Middle frontal gyrus (tissue), 1 donor: ENCODE results near the gene RITA1.
A peak's percentile ranks its signal among the peaks of the same experiment; 100 is the strongest.

Source experiments
- DNase-seq: peaks from one replicate; pipeline ENCODE4 v3.0.0-alpha.2; 2015; ENCODE audit warnings: low spot score; ENCODE audit errors: extremely low spot score

RITA1 gene

GRCh38 chr12:113174461-113175384, 10.8 kb upstream of the RITA1 start:
- DNase-seq, result peak; percentile 51

DNA sequence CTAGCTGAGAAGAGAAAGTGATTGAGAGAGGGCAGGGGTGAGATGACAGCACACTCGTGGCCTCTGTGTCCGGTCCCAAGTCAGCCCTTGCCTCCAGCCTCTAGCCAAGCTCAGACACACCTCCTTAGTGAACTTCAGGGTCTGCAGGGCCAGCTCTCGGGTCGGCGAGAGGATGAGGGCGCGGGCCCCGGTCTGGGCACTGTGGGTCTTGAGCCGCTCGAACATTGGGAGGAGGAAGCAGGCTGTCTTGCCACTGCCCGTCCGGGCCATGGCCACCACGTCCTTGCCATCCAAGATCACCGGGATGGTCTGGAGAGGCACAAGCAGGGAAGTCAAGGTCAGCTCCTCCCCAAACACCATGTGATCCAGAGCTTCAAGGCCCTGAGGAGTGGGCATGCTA, 6.5 kb upstream of the RITA1 start:
- DNase-seq, result no peak

- no peak for DNase-seq
These were observed 5.2 kb upstream of the RITA1 start for GRCh38 chr12:113180333-113180732.

- no peak for DNase-seq
These were observed 3.5 kb upstream of the RITA1 start for GRCh38 chr12:113181975-113182374.

DNA sequence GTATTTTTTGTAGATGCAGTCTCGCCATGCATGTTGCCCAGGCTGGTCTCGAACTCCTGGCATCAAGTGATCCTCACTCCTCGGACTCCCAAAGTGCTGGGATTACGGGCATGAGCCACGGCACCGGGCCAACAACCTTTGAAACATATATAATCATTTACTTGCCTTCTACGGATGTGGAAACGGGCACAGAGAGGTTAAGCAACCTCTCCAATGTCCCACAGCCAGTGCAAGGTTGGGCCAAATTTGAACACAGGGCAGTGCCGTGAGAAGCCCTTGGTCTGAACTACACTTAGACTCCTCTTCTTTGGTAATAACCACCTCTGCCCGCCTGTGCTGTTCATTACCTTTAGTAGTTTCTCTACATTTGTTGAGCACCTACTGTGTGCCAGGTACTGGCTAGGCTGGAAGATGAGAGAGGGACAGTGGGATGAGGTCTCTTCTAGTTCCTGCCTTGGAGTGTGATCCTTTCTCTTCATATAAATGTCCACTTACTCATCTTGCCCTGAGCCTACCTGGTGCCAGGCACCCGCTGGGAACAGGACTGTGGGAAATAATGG, 2.4 kb upstream of the RITA1 start:
- DNase-seq, result no peak

- no peak for DNase-seq
These were observed 1.2 kb upstream of the RITA1 start for GRCh38 chr12:113184098-113184899.

DNA sequence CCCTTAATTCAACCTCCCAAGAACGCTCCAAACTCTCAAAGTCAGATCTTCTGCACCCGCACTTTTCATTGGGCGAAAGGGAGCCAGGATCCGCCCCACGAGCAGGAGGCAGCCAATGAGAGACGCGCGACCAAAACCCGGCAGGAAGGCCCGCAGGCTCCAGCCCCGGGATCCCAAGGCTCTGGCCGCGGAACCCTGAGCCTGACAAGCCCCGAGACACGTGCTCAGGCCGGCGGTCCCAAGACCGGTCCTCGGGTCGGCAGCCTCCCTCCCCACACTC, 681 bp upstream of the RITA1 start:
- peak; percentile 81 for DNase-seq

DNA sequence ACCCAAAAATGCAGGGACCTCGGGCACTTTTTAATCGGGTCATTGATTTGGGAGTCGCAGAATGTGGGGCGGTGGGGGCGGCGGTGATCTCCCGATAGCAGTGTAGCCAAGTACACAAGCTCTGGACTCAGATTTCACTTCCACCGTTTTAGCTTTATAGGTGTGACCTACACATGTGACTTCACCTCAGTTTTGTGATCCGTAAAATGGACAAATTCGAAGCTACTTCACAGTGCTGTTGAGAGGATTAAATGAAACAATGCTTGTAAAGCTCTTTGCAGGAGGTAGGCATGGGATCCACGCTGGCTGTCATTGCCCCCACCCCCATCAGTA, 478 bp downstream of the RITA1 start:
- no peak for DNase-seq

DNA sequence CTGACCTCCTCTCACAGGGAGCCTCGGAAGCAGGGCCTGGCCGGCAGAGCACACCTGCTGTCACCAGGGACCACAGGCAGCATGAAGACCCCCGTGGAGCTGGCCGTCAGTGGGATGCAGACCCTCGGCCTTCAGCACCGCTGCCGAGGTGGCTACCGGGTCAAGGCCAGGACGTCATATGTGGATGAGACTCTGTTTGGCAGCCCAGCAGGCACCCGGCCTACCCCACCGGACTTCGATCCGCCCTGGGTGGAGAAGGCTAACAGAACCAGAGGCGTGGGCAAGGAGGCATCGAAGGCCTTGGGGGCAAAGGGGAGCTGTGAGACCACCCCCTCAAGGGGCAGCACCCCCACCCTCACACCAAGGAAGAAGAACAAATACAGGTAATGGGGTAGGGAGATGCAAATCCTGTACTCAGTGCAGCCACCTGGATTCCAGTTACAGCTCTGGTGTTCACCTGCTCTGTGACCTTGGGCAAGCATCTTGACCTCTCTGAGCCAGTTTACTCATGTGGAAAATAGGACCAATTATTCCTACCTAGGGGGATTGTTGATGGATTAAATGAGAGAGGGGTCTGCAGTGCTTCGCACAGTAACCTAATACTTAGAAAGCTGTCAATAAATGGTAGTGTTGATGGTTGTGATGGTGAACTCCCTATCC, 1.3 kb downstream of the RITA1 start:
- no peak for DNase-seq

GRCh38 chr12:113189361-113189760, 3.8 kb downstream of the RITA1 start:
- DNase-seq, result no peak

- DNase-seq, result no peak
These were observed 5.2 kb downstream of the RITA1 start for GRCh38 chr12:113190761-113191160.

GRCh38 chr12:113191227-113191626, 5.7 kb downstream of the RITA1 start:
- DNase-seq, result no peak

DNA sequence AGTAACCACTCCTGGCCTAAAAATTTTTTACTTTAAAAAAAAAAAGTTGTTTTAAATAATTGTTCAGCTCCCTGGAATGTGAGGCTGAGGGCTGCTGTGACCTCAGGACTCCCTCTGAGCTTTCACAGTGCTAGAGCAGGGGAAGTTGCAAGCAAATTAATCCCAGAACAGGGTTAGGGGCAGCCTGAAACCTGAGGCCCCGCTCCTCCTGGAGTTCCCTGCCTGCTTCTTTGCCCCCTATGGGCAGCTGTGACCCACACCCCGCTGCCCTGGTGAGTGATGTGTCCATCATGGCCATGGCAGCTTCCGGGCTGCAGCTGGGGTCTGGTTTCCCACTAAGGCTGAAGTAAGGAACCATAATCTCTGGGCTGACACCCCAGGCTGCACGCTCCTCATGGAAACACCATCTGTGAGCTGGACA, 9.5 kb downstream of the RITA1 start:
- no peak for DNase-seq

- DNase-seq, result no peak
These were observed 10.1 kb downstream of the RITA1 start for GRCh38 chr12:113195598-113195997.

- DNase-seq, result no peak
These were observed 11.1 kb downstream of the RITA1 start for GRCh38 chr12:113196582-113196981.

- no peak for DNase-seq
These were observed 11.5 kb downstream of the RITA1 start for GRCh38 chr12:113196990-113197389.

DNA sequence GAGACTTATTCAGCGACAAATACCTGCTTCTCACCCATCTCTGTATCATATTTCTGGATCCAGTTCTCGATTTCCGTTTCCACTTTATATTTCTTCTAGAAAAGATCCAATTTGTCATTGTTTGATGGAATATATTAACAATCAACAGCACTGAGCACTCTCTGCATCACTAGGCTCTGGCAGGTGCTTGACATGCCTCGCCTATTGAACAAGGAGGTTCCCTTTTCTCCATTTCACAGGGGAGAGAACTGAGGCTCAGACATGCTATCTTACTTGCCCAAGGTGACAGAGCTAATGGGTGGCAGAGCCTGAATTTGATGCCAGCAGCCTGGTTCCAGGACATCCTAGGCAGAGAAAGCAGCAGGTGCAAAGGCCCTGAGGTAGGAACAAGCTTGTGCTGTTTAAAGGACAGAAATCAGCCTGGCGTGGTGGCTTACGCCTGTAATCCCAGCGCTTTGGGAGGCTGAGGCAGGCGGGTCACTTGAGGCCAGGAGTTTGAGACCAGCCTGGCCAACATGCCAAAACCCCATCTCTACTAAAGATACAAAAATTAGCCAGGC, 12.1 kb downstream of the RITA1 start:
- DNase-seq, result no peak

- no peak for DNase-seq
These were observed 12.8 kb downstream of the RITA1 start for GRCh38 chr12:113198296-113198695.

GRCh38 chr12:113200021-113200797, 14.7 kb downstream of the RITA1 start:
- no peak for DNase-seq

DNA sequence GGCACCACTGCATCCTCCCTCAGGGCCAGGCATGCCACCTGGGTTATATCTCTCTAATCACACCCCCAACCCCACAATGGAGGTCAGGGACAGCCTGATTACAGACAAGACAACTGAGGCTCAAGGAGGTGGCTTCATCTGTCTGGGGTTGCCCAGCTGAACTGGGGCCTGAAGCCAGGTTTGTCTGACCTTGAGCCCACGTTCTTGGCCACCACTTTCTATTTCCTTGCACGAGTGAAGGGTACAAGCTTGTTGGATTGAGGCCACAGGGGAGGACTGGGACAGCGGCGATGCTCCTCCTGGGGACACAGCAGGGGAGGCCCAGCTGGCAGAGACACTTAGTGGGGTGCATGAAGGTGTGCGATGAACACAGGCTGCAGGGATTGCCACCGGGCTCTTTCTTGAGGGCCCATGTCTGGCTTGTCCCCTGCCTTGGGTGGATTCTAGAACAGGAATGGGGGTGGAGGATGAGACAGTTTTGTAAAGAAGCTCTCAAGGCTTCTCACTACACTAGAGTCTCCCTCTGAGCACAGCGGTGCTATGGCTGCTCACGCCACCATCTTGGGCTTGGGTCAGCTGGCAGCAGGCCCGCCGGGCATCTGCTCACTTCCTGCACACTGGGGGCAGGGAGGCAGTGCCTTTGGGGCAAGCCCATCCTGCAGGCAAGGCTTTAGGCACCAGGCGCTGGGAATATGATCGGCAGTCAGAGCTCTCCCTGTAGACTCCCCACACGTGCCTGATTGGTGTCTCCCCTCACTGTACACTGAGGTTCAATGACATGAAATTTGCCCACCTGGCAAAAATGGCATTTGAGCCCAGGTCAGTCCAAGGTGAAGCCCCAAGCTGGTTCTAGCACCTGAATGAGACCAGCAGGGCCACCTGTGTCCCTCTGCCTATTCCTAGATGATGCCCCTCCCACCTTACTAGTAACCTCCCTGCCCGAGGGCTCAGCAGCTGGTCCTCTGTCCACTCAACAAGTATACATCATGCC, 16.0 kb downstream of the RITA1 start:
- DNase-seq, result no peak
